ENCODE measurements around the gene LARGE2. TPM values are rescaled to one million over a fixed set of nuclear protein-coding genes. Genes with fewer than 3 reads are reported as not detected.

LARGE2 gene
- total RNA-seq, 1 experiment from 2014 or later = 124 TPM

DNA sequence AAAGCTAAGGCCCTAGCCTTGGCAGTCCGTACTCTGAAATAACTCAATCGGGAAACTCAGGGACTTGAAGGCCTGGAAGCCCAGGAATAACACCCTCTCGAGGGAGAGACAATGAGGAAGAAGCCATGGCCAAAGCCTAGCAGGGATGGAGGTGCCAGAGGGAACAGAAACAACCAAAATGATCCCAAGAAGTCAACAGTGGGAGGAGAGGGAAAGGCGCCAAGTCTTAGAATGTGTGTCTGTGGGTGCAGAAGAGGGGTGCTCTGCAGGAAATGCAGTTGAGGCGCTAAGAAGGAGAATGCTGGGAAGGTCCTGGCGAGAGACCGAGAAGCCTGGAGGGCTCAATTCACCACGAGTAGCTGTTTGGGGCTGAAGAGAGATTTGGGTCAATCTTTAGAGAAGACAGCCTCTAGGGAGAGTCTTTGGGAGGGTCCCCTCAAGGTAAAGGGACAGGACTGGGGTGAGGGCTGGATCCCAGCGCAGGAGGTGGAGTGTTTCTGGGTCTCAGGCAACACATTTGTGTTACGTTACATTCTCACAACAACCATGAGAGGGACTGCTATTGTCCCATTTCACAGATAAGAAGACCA, 37.8 kb upstream of the LARGE2 start:
- 0 out of 2 replicates have a peak, but pooled peaks cover 3% of the 10 kb centered on the region for H3K36me3 Mint-ChIP-seq
- H3K27ac Mint-ChIP-seq = no peak overlapping the region
- no peaks in the 10 kb centered on the region for H3K4me1 Mint-ChIP-seq
- no peak for TF ChIP-seq ESRRA (CRISPR knock-in tag; IDR thresholded peaks at IDR 0.05; ENCODE audit: borderline replicate concordance)
- TF ChIP-seq, protein P1, sequence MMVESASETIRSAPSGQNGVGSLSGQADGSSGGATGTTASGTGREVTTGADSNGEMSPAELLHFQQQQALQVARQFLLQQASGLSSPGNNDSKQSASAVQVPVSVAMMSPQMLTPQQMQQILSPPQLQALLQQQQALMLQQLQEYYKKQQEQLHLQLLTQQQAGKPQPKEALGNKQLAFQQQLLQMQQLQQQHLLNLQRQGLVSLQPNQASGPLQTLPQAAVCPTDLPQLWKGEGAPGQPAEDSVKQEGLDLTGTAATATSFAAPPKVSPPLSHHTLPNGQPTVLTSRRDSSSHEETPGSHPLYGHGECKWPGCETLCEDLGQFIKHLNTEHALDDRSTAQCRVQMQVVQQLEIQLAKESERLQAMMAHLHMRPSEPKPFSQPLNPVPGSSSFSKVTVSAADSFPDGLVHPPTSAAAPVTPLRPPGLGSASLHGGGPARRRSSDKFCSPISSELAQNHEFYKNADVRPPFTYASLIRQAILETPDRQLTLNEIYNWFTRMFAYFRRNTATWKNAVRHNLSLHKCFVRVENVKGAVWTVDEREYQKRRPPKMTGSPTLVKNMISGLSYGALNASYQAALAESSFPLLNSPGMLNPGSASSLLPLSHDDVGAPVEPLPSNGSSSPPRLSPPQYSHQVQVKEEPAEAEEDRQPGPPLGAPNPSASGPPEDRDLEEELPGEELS (CRISPR knock-in tag; IDR thresholded peaks at IDR 0.05) = no peak
- TF ChIP-seq, protein P2, sequence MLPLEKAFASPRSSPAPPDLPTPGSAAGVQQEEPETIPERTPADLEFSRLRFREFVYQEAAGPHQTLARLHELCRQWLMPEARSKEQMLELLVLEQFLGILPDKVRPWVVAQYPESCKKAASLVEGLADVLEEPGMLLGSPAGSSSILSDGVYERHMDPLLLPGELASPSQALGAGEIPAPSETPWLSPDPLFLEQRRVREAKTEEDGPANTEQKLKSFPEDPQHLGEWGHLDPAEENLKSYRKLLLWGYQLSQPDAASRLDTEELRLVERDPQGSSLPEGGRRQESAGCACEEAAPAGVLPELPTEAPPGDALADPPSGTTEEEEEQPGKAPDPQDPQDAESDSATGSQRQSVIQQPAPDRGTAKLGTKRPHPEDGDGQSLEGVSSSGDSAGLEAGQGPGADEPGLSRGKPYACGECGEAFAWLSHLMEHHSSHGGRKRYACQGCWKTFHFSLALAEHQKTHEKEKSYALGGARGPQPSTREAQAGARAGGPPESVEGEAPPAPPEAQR (CRISPR knock-in tag; IDR thresholded peaks at IDR 0.05) = no peak
- TF ChIP-seq, protein P3, sequence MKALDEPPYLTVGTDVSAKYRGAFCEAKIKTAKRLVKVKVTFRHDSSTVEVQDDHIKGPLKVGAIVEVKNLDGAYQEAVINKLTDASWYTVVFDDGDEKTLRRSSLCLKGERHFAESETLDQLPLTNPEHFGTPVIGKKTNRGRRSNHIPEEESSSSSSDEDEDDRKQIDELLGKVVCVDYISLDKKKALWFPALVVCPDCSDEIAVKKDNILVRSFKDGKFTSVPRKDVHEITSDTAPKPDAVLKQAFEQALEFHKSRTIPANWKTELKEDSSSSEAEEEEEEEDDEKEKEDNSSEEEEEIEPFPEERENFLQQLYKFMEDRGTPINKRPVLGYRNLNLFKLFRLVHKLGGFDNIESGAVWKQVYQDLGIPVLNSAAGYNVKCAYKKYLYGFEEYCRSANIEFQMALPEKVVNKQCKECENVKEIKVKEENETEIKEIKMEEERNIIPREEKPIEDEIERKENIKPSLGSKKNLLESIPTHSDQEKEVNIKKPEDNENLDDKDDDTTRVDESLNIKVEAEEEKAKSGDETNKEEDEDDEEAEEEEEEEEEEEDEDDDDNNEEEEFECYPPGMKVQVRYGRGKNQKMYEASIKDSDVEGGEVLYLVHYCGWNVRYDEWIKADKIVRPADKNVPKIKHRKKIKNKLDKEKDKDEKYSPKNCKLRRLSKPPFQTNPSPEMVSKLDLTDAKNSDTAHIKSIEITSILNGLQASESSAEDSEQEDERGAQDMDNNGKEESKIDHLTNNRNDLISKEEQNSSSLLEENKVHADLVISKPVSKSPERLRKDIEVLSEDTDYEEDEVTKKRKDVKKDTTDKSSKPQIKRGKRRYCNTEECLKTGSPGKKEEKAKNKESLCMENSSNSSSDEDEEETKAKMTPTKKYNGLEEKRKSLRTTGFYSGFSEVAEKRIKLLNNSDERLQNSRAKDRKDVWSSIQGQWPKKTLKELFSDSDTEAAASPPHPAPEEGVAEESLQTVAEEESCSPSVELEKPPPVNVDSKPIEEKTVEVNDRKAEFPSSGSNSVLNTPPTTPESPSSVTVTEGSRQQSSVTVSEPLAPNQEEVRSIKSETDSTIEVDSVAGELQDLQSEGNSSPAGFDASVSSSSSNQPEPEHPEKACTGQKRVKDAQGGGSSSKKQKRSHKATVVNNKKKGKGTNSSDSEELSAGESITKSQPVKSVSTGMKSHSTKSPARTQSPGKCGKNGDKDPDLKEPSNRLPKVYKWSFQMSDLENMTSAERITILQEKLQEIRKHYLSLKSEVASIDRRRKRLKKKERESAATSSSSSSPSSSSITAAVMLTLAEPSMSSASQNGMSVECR (CRISPR knock-in tag; IDR thresholded peaks at IDR 0.05; ENCODE audit: borderline replicate concordance) = no peak
- TF ChIP-seq, protein P4, sequence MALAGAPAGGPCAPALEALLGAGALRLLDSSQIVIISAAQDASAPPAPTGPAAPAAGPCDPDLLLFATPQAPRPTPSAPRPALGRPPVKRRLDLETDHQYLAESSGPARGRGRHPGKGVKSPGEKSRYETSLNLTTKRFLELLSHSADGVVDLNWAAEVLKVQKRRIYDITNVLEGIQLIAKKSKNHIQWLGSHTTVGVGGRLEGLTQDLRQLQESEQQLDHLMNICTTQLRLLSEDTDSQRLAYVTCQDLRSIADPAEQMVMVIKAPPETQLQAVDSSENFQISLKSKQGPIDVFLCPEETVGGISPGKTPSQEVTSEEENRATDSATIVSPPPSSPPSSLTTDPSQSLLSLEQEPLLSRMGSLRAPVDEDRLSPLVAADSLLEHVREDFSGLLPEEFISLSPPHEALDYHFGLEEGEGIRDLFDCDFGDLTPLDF (CRISPR knock-in tag; IDR thresholded peaks at IDR 0.05) = no peak
- no peak for TF ChIP-seq NR2C2 (CRISPR knock-in tag; IDR thresholded peaks at IDR 0.05)
- TF ChIP-seq, protein P5, sequence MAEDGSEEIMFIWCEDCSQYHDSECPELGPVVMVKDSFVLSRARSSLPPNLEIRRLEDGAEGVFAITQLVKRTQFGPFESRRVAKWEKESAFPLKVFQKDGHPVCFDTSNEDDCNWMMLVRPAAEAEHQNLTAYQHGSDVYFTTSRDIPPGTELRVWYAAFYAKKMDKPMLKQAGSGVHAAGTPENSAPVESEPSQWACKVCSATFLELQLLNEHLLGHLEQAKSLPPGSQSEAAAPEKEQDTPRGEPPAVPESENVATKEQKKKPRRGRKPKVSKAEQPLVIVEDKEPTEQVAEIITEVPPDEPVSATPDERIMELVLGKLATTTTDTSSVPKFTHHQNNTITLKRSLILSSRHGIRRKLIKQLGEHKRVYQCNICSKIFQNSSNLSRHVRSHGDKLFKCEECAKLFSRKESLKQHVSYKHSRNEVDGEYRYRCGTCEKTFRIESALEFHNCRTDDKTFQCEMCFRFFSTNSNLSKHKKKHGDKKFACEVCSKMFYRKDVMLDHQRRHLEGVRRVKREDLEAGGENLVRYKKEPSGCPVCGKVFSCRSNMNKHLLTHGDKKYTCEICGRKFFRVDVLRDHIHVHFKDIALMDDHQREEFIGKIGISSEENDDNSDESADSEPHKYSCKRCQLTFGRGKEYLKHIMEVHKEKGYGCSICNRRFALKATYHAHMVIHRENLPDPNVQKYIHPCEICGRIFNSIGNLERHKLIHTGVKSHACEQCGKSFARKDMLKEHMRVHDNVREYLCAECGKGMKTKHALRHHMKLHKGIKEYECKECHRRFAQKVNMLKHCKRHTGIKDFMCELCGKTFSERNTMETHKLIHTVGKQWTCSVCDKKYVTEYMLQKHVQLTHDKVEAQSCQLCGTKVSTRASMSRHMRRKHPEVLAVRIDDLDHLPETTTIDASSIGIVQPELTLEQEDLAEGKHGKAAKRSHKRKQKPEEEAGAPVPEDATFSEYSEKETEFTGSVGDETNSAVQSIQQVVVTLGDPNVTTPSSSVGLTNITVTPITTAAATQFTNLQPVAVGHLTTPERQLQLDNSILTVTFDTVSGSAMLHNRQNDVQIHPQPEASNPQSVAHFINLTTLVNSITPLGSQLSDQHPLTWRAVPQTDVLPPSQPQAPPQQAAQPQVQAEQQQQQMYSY (CRISPR knock-in tag; IDR thresholded peaks at IDR 0.05) = no peak
- peak overlapping the region; percentile 52 for H3K4me3 Mint-ChIP-seq
- H3K9me3 Mint-ChIP-seq = no peaks in the 10 kb centered on the region
- ATAC-seq (no peak), DNase-seq (ENCODE audit: low spot score) (no peak)
- POLR2A ChIA-PET = no interaction called here
- CTCF ChIA-PET = no interaction called here
- peaks cover 7% of the 10 kb centered on the region; the same call in 1 of the 2 replicates for H3K27me3 Mint-ChIP-seq (ENCODE audit: low read depth)

DNA sequence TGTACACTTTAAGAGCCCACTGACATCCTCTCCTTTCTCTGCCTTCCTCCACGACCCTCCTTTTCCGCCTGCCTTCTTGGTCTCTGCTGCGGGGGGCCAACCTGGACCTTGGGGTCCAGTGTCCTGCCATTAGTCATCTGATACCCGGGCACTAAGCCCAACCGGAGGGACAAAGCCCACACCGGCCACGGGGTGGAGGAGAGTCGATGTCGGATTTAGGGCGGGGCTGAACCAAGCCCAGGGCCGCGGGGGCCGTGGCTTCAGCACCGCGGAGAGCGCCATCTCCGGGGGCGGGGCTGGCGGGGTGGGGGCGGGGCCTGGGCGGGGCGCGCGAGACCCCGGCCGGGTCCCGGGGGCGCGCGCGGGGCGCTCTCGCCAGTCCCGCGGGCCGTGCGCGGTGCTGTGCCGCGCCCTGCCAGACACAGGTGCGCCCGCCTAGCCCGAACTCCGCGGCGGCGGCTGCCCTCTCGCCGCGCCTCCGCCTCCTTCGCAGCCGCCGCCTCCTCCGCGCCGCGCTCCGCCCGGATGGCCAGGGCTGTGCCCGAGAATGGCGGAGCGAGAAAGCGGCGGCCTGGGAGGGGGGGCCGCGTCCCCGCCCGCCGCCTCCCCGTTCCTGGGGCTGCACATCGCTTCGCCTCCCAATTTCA, 37.1 kb upstream of the LARGE2 start, which contains the start of gene MAPK8IP1:
MAPK8IP1 (plus strand) TSS at position 378 of the 647 bp plus-strand sequence; CDS start at position 548, 170 bp downstream.
- Mint-ChIP-seq H3K9me3 (no peaks in the 10 kb centered on the region), H3K27me3 (ENCODE audit: low read depth) (peaks cover 7% of the 10 kb centered on the region; the same call in 1 of the 2 replicates), H3K4me1 (no peaks in the 10 kb centered on the region), H3K4me3 (peak within 1 kb of the TSS; percentile 70), H3K36me3 (0 out of 2 replicates have a peak, but pooled peaks cover 3% of the 10 kb centered on the region), H3K27ac (no peak within 1 kb of the TSS)
- DNase-seq (ENCODE audit: low spot score) = peak; percentile 76
- ChIA-PET POLR2A (interaction anchor here (1.3 kb wide), 1 partner anchor 11 kb away, joined by 3 read pairs; no protein-coding TSS in a partner anchor), CTCF (interaction anchor here (2.7 kb wide), 1 partner anchor 13 kb away, joined by 13 read pairs; no protein-coding TSS in a partner anchor)
- peak; percentile 80 for ATAC-seq
- TF ChIP-seq MYBL2 (CRISPR knock-in tag; IDR thresholded peaks at IDR 0.05) (0 out of 2 replicates have a peak, but pooled peaks have one; percentile 55), NFATC4 (CRISPR knock-in tag; IDR thresholded peaks at IDR 0.05) (no peak), TP53 (CRISPR knock-in tag; IDR thresholded peaks at IDR 0.05) (peak; percentile 79; the same call in 1 of the 2 replicates), TCF7 (CRISPR knock-in tag; IDR thresholded peaks at IDR 0.05; ENCODE audit: low read depth) (no peak), NR3C1 (CRISPR knock-in tag; conservative IDR thresholded peaks at IDR 0.05; ENCODE audit: low read depth) (no peak), ESRRA (CRISPR knock-in tag; IDR thresholded peaks at IDR 0.05; ENCODE audit: borderline replicate concordance) (0 out of 2 replicates have a peak, but pooled peaks have one; percentile 23), SP1 (CRISPR knock-in tag; conservative IDR thresholded peaks at IDR 0.05) (peak; percentile 63), ZNF317 (CRISPR knock-in tag; IDR thresholded peaks at IDR 0.05; ENCODE audit: borderline replicate concordance, low read depth) (no peak)
- TF ChIP-seq, protein P6, sequence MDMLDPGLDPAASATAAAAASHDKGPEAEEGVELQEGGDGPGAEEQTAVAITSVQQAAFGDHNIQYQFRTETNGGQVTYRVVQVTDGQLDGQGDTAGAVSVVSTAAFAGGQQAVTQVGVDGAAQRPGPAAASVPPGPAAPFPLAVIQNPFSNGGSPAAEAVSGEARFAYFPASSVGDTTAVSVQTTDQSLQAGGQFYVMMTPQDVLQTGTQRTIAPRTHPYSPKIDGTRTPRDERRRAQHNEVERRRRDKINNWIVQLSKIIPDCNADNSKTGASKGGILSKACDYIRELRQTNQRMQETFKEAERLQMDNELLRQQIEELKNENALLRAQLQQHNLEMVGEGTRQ (CRISPR knock-in tag; IDR thresholded peaks at IDR 0.05) = no peak; the same call in 1 of the 2 replicates
- TF ChIP-seq, protein P7, sequence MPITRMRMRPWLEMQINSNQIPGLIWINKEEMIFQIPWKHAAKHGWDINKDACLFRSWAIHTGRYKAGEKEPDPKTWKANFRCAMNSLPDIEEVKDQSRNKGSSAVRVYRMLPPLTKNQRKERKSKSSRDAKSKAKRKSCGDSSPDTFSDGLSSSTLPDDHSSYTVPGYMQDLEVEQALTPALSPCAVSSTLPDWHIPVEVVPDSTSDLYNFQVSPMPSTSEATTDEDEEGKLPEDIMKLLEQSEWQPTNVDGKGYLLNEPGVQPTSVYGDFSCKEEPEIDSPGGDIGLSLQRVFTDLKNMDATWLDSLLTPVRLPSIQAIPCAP (CRISPR knock-in tag; IDR thresholded peaks at IDR 0.05) = no peak

Data from WTC11 (cell line).